ENCODE results near the gene PDCD2L.
"Not testable (repeated sequence)": the region's sequence is repeated elsewhere in the genome, so short reads cannot be mapped to it uniquely, and the experiment has no call there.

GRCh38 chr19:34400844-34401243, 3.4 kb upstream of the PDCD2L start:
- TF ChIP-seq CTCF (conservative IDR thresholded peaks at IDR 0.05; ENCODE audit: low read depth, low read length) = 0 out of 2 replicates have a peak, but pooled peaks have one; percentile 7
- TF ChIP-seq EZH2 (IDR thresholded peaks at IDR 0.05; ENCODE audit: borderline replicate concordance, low read depth, low read length, poor library complexity, severe bottlenecking) = not testable (repeated sequence)
